Measurements from ENCODE around the gene WNK2.

DNA sequence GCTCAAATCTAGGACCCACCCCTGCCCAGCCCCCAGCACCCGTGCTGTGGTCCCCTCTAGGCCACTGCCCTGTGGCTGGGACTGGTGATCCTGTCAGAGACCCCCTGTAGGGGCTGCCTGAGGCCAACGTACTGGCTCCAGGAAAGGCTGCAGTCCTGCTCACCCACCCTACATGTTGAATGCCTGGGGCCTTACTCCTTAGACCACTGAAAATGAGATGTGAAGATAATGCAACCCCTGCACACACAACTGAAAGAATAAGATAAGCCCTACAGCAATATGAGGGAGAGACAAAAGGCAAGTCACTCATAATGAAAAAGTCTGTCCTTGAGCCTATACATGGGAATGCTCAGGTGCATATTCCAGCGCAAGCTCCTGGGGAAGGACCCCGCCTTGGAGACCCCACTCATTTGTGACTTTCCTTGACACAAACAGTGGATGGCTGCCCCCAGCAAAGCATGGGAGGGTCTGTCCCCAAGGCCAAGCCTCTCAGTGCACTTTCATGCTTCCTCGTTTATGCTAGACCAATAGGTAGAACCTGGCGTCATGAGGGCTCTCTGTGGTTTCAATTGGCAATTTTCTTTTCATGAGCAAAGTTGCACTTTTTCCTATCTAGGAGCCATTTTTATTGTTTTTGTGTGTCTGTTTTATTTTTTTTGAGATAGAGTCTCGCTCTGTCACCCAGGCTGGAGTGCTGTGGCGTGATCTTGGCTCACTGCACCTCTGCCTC is 12.5 kb upstream of the WNK2 start:
- TF ChIP-seq CTCF (IDR thresholded peaks at IDR 0.05), result no peak
- TF ChIP-seq POLR2A (IDR thresholded peaks at IDR 0.05), result no peak
- no peak for TF ChIP-seq EP300 (IDR thresholded peaks at IDR 0.05)
